HUDEP-2 (cell line): ENCODE data around the gene HELZ.
"Not testable (repeated sequence)": the region's sequence is repeated elsewhere in the genome, so short reads cannot be mapped to it uniquely, and the experiment has no call there.

Experiments
- DNase-seq, 76 experiments: peaks; one replicate each; lab custom pipeline; 2025; ENCODE audit not compliant: unreplicated experiment in 76 of 76; lab: John Stamatoyannopoulos, UW

HELZ gene

DNA sequence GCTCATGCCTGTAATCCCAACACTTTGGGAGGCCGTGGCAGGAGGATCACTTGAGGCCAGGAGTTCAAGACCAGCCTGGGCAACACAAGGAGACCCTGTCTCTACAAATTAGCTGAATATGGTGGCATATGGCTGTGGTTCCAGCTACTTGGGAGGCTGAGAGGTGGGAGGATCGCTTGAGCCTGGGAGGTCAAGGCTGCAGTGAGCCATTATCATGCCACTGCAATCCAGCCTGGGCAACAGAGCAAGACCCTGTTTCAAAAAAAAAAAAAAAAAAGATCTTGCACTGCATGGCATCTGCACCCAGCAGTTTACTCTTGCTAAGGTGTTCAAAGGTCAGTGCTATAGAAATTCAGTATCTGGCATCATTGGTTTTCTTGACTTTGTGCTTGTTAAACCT lies 26.2 kb upstream of the HELZ start:
- not testable (repeated sequence) for DNase-seq

- DNase-seq, result no peak
Observed at GRCh38 chr17:67270416-67270815, 25.4 kb upstream of the HELZ start.

DNA sequence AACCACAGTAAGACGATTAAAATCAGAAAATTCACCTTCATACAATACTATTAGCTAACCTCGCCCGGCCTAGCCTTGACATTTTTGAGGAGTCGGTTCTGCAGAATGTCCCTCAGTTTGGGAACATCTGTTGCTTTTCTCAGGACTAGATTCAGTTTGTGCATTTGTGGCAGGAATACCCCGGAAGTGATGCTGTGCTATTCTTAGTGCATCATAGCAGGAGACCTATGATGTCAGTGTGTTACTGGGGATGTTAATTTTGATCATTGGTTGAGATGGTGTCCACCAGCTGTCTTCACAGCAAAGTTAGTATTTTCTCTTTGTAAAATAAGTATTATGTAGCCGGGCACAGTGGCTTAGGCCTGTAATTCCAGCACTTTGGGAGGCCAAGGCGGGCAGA lies 21.5 kb upstream of the HELZ start:
- DNase-seq, result no peak

GRCh38 chr17:67265436-67266019 lies 20.5 kb upstream of the HELZ start:
- DNase-seq, result no peak

GRCh38 chr17:67262435-67263117 lies 17.6 kb upstream of the HELZ start:
- no peak for DNase-seq

DNA sequence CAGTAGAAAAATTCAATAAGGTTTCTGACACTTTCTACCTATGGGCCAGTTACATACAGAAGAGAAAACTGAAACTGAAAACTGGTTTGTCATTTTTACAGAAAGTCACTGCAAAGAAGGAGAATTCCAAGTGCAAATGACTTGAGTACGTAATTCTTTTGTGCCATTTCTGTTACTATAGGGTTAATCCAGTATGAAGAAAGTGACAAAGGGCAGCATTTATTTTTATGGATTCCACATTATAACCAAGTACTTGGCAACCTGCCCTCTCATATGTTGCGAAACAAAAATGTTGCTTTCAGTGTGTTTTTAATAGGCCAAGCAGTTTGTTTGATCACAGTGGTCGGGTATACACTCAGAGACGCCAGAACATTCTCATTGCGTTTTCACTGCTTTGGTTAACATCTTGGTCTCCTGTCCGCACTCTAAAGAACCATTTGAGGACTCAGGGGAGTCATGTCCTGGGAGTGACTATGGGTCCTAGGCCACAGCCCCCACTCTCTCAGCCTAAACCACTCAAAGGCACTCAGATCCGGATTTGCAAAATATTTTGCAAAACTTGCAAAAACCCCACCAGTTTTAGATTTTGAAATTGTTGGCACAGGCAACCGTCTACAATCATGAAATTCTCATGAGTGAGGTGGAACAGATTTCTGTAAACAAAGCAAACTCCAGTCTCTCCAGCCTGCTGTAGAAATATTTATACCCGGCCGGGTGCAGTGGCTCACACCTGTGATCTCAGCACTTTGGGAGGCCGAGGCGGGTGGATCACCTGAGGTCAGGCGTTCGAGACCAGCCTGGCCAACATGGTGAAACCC lies 15.4 kb upstream of the HELZ start:
- no peak for DNase-seq

GRCh38 chr17:67258821-67259468 lies 13.9 kb upstream of the HELZ start:
- no peak for DNase-seq

DNA sequence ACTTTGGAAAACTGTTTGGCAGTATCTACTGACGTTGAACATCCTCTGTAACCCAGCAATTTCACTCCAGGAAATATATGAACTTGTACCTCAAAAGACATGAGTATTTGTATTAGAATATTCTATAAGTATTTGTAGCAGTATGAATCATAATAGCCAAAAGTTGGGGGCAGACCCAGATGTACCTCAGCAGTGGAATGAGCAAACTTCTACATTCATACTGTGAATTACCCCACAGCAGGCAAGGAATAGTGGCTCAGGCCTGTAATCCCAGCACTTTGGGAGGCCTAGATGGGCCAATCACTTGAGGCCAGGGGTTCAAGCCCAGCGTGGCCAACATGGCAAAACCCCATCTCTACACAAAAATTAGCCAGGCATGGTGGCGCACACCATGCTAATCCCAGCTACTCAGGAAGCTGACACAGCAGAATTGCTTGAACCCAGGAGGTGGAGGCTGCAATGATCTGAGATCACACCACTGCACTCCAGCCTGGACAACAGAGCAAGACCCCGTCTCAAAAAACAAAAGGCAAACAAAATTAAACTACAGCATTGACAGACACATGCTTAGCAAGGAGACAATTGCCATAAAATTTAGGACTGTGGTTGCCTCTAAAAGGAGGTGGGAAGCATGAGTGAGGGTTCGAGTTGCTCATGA lies 11.2 kb upstream of the HELZ start:
- DNase-seq, result no peak

- no peak for DNase-seq
Observed at GRCh38 chr17:67253384-67253783, 8.4 kb upstream of the HELZ start.

- DNase-seq, result not testable (repeated sequence)
Observed at GRCh38 chr17:67251586-67251985, 6.6 kb upstream of the HELZ start.

- peak in 1 of 76 experiments; percentile 4 for DNase-seq
Observed at GRCh38 chr17:67248291-67248690, 3.3 kb upstream of the HELZ start.

GRCh38 chr17:67247416-67247900 lies 2.5 kb upstream of the HELZ start:
- peak in 1 of 76 experiments; percentile 4 for DNase-seq

- DNase-seq, result peak in 1 of 76 experiments; percentile 19
Observed at GRCh38 chr17:67246653-67247415, 1.8 kb upstream of the HELZ start.

GRCh38 chr17:67246403-67246652 lies 1.3 kb upstream of the HELZ start:
- no peak for DNase-seq

DNA sequence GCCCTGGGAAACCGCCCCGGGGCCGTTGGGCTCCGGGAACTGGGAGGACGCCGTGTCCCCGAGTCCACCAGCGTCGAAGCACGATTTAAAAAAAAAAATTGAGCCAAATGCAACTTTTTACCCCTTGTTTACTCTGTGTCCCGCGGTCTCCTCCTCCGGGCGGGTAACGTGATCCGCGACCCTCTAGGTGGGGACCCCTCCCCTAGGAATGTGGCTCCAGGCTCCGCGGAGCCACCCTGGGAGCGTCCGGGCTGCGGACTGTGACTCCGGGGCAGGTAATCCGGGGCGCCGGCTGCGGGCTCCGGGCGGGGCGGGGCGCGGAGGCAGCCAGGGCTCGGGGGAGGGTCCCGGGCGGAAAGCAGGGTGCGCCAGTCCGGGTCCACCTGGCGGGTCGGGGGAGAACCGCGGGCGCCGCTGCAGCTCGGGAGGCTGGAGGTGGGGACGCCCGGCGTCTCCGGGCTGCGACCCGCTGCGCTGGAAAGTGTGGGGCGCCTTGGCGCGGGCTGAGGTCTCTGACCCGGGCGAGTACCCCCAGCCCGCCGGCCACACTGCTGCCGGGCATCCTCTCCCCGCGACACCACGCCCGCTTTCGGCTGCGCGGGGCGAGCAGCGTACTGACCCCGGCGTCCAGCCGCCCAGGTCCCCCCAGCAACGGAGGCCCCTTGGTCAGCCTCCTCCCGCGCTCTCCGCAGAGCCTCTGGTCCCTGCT lies 852 bp upstream of the HELZ start:
- peak in 1 of 76 experiments; percentile 9 for DNase-seq

DNA sequence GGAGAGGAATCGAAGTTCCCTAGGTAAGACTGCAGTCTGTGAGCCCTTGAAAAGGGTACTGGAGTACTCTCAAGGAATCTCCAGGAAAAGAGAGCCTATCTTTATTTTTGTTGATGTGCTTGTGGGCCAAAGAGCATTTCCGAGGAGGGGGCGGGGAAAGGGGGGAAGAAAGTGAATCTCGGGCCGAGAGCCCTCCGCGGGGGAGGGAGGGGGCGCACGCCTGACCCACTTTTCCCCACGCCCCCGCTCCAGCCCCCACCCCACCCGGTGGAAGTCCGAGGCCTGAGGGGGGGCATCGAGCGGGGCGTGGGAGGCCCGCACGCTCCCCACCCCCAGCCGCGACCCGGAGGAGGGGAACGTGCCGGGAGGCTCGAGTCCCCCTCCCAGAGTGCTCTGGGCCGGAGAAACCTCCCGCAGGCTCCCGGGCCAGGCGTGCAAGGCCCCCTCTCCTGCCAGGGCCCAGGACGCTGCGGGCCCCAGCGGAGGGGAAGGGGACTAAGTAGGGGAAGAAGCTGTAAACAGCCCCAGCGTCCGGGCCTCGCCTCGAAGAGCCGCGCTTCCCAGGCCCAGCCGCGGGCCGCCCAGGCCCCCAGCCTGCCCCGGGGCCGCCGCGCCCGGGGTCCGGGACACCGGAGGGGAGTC lies 444 bp downstream of the HELZ start:
- peak in 4 of 76 experiments; percentile 27 to 52 (median 36) for DNase-seq

GRCh38 chr17:67243284-67243683 lies 1.7 kb downstream of the HELZ start:
- no peak for DNase-seq

DNA sequence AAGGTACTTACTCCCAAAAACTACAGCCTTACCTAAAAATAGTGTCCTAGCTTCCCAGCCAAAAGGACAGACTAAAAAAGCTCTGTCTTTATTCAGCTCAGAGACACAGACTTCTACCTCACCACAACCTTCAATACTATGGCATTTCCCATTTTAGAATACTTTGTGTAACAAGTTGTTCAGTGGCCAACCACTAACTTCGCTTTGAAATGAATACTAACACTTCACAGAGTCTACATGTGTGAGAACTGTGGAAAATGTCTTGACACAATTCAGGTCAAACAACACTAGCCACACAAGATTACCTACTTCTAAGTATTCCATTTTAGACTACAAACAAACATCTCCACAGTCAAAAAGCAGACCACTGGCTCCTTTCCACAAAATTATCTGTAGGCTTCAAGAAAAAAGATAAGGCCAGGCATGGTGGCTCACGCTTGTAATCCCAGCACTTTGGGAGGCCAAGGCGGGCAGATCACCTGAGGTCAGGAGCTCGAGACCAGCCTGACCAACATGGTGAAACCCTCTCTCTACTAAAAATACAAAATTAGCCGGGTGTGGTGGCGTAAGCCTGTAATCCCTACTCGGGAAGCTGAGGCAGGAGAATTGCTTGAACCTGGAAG lies 3.2 kb downstream of the HELZ start:
- peak in 13 of 76 experiments; percentile 3 to 39 (median 20) for DNase-seq

GRCh38 chr17:67239597-67239996 lies 5.4 kb downstream of the HELZ start:
- DNase-seq, result no peak
